Panc1 (cell line): ENCODE results near the gene OR2D3.

Experiments used
- CTCF ChIP-seq: fragments of 450-650 bp; IDR thresholded peaks from 2 replicates; pipeline ENCODE4 v1.5.1; 2017; ENCODE audit warnings: mild to moderate bottlenecking
- TCF7L2 ChIP-seq: IDR thresholded peaks from 2 replicates; pipeline ENCODE4 v1.6.1; 2011; ENCODE audit warnings: mild to moderate bottlenecking, low read depth, low read length, inconsistent platforms

DNA sequence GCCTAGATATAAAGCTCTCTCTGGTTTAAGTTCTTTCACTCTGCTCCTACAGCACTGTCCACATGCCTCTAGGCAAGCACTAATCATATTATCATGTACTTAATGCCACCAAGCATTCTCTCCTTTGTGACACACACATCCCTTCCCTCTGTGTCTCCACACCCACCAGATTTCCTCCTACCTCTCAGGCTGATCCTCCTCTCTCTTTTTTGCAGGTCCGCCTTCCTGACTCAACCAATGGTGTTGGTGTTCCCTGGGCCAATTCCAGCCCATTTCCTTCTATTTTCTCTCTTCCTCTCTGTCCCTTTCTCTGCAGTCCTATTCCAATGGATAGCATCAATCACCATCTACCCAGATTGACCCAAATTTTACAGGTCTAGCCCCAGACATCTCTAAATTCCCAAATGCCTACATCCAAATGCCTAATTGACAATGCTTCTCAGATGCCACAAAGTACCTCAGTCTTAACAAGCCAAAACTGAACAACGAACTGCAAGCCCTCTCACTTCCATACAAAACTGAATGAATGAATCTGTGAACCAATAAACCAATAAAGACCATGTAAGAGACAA is 4.9 kb downstream of the OR2D3 start:
- TF ChIP-seq CTCF (no peak), TCF7L2 (no peak)
